Natural killer cell treated with Interleukin-12 subunit alpha and Interleukin-12 subunit beta and Interleukin-15 and Interleukin-18, amount 100 ng/mL, for 72 hours (primary cell): ENCODE results near the gene OTUD3. TPM values are rescaled to one million over a fixed set of nuclear protein-coding genes. Genes with fewer than 3 reads are reported as not detected.

Source experiments
- ATAC-seq, 2 donors: fragments of 150-1000 bp; cut with Tn5 transposase in 1 of 2; sonication (Bioruptor Pico), chemical (Tn5 transposase) in 1 of 2; 2 replicates each; pipeline ENCODE4 v1.10.0; 2021
- DNase-seq: peaks from one replicate; pipeline ENCODE4 v3.0.0; 2022; ENCODE audit warnings: low spot score
- H3K27ac Mint-ChIP-seq, 2 donors: 1 replicate in 1 of 2; 2 replicates in 1 of 2; pipeline ENCODE4 v1.8.0; 2022; ENCODE audit warnings: mixed read lengths in 2 of 2, mild to moderate bottlenecking in 1 of 2, moderate library complexity in 1 of 2
- H3K27me3 Mint-ChIP-seq, 2 donors: 1 replicate in 1 of 2; 2 replicates in 1 of 2; pipeline ENCODE4 v1.8.0; 2022; ENCODE audit warnings: mixed read lengths in 2 of 2
- H3K36me3 Mint-ChIP-seq: one replicate; pipeline ENCODE4 v1.8.0; 2022; ENCODE audit warnings: mixed read lengths
- H3K4me1 Mint-ChIP-seq, 2 donors: 1 replicate in 1 of 2; 2 replicates in 1 of 2; pipeline ENCODE4 v1.8.0; 2022; ENCODE audit warnings: low read depth in 2 of 2, mixed read lengths in 2 of 2, mild to moderate bottlenecking in 1 of 2
- H3K4me3 Mint-ChIP-seq: one replicate; pipeline ENCODE4 v1.8.0; 2022; ENCODE audit warnings: mixed read lengths
- H3K9me3 Mint-ChIP-seq: 2 replicates; pipeline ENCODE4 v1.8.0; 2022; ENCODE audit warnings: mixed read lengths
- total RNA-seq, 2 donors: library from RNA; stranded (reverse); gene quantifications; one replicate each; pipeline ENCODE4 v1.2.3, GENCODE V29; 2022

Gene OTUD3
- total RNA-seq, 2 donors from 2014 or later, result 11.6 to 27.4 TPM

DNA sequence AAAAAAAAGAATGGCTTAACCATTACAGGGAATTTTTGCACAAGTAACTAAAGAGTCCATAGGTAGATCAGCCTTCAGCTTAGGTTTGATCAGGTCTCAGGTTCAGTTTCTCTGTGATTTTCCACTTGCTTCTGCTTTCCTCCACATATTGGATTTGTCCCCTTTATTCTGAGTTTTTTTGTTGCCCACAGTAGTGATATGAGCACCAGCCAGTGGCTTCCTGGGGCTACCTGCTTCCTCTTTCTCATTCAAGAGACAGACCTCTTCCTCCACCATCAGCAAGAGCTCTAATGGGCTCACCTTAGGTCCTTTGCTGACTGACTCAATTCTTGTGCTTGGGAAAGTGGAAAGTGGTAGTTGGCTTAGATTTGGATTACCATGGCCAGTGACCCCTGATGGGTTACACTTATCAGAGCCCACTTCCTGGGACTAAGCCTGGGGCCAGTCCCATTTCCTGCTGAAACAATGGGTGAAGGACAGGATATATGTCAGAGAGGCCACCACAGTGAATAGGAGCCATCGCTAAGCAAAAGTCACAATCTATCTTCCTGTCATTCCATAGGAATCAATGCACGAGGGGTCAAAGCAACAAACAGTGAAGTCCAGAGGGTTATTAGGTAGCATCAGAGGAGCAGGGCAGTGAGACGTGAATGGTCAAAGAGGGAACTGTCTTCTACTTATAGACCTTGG lies 54.0 kb downstream of the OTUD3 start:
- peaks cover 15% of the 10 kb centered on the region for H3K36me3 Mint-ChIP-seq
- H3K27ac Mint-ChIP-seq, result no peak overlapping the region
- H3K4me3 Mint-ChIP-seq, result no peak overlapping the region
- DNase-seq (no peak), ATAC-seq (no peak)
- H3K27me3 Mint-ChIP-seq, result peaks cover 4 to 8% of the 10 kb centered on the region in 2 donors
- H3K9me3 Mint-ChIP-seq, result peaks cover 10% of the 10 kb centered on the region
- H3K4me1 Mint-ChIP-seq, result no peaks in the 10 kb centered on the region

DNA sequence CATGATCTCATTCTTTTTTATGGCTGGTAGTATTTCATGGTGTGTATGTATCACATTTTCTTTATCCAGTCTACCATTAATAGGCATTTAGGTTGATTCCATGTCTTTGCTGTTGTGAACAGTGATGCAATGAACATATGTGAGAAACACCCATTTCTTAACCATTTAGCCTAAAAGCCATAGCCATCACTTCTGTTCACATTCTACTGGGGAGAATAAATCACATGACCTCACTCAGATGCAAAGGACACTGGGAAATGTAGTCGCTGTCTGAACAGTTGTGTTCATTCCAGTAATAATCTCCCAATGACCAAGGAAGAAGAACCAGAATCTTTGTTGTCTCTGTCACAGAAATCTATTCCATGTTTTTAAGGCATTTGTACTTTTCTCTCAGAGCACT lies 56.3 kb downstream of the OTUD3 start:
- Mint-ChIP-seq H3K4me3 (no peak overlapping the region), H3K27ac (no peak overlapping the region), H3K4me1 (no peaks in the 10 kb centered on the region), H3K27me3 (peaks cover 0 to 8% of the 10 kb centered on the region in 2 donors), H3K9me3 (no peaks in the 10 kb centered on the region), H3K36me3 (no peaks in the 10 kb centered on the region)
- ATAC-seq (no peak), DNase-seq (no peak)

DNA sequence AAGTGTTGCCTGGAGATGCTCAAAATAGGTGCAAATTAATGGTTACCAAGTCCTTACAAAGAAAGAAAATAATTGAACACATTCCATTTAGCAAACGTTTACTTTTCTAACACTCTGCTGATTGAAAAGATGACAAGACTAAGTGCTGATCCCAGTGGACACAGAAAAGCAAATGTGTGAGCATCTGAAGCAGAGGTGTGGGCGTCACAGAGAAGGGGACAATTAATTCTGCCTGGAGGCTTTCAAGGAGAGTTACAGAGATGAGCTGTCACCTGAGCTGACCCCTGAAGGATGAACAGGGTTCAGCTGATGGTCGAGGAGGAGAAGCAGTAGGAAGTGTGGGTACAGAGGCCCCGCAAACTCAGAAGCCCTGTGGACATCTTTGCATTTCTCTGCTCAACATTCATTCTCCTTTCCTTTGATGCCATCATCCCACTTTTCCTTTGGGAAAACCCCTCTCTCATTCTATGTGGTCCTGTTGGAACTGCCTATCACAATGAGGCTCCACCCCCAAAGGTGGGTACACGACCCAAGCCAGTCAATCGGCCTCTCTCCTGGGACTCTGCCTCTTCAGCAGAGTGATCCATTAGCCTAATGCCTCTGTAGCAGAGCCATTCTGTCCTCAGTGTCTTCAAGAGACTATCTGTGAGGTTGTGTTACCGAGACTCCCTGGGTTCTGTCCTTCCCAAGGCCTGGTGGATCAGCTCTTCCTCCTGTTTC lies 58.5 kb downstream of the OTUD3 start:
- Mint-ChIP-seq H3K27ac (no peak overlapping the region), H3K27me3 (peaks cover 8 to 15% of the 10 kb centered on the region in 2 donors), H3K9me3 (no peaks in the 10 kb centered on the region), H3K4me3 (no peak overlapping the region), H3K36me3 (no peaks in the 10 kb centered on the region), H3K4me1 (no peaks in the 10 kb centered on the region)
- ATAC-seq (no peak), DNase-seq (no peak)

DNA sequence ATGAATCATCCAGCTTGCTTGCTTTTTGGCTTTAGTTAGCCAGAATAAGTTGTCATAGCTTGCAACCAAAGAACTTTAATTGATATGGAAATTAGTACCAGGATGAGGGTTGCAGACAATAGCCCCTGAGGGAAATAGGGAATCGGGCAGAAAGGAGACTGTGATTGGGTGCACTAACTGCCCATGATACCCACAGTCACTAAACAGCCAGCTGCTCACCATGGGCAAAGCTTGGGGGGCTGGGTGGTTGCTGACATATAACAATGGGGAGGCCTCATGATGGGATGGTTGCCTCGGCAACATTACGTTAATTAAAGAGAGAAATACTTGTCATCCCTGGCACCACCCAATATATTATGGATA lies 59.0 kb downstream of the OTUD3 start:
- Mint-ChIP-seq H3K27ac (no peak overlapping the region), H3K36me3 (no peaks in the 10 kb centered on the region), H3K9me3 (no peaks in the 10 kb centered on the region), H3K27me3 (peaks cover 12 to 14% of the 10 kb centered on the region in 2 donors), H3K4me3 (no peak overlapping the region), H3K4me1 (no peaks in the 10 kb centered on the region)
- ATAC-seq, result no peak
- DNase-seq, result no peak

DNA sequence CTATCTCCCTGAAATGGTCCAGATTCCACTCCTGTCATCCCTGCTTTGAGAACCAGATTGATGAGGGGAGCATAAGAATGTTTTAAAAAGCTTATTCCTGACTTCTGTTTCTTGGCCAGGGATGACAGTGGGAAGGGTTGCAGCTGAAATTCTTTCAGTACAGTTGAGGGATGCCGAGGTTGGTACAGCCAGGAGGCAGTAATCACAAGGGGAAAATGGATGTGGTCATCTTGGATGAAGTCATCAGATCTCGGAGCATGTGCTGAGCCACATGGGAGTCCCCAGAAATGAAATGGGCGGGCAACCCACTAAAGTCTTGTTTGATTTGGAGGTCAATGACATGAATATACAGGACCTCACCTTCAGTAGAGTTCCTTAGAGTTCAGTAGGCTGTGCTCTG lies 59.9 kb downstream of the OTUD3 start:
- no peak for DNase-seq
- Mint-ChIP-seq H3K36me3 (no peaks in the 10 kb centered on the region), H3K27ac (no peak overlapping the region), H3K4me3 (no peak overlapping the region), H3K9me3 (no peaks in the 10 kb centered on the region), H3K27me3 (peaks cover 19 to 21% of the 10 kb centered on the region in 2 donors), H3K4me1 (no peaks in the 10 kb centered on the region)
- no peak for ATAC-seq

DNA sequence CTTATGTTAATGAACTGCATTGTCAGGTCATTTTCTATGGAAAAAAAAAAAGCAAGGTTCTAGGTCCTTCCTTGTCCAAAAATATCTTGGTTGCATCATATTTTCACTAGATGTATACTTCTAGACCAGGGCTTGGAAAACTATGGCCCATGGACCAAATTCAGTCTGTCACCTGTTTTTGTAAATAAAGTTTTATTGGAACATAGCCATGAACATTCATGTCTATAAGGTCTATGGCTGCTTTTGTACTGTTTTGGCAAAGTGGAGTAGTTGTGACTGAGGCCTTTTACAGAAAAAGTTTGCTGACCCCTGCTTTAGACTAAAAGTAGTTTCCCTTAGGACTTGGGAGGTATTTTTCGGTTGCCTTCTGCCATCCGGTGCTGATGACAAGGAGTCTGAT lies 60.5 kb downstream of the OTUD3 start:
- H3K4me3 Mint-ChIP-seq, result no peak overlapping the region
- no peak overlapping the region for H3K27ac Mint-ChIP-seq
- no peak for DNase-seq
- ATAC-seq, result no peak
- H3K36me3 Mint-ChIP-seq, result no peaks in the 10 kb centered on the region
- H3K27me3 Mint-ChIP-seq, result peaks cover 19 to 21% of the 10 kb centered on the region in 2 donors
- no peaks in the 10 kb centered on the region for H3K4me1 Mint-ChIP-seq
- H3K9me3 Mint-ChIP-seq, result no peaks in the 10 kb centered on the region

DNA sequence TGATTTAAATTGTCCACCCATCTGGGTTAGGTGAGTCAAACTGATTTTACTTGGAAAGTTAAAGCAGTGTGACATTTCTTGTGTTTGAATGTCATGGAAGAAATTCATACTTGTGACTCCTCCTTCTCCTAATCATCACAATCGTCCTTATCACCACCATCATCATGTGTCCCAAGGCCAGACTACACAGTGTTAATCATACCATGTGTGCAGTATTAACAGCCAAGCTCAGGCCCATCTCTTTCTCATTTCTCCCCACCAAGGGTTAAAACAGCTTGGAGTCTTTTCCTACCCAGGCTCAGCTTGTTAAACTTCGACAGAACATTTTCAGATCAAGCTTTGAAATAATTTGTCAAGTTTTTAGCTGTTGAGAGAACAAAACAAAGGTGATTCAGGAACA lies 63.7 kb downstream of the OTUD3 start:
- Mint-ChIP-seq H3K4me3 (no peak overlapping the region), H3K27ac (no peak overlapping the region), H3K27me3 (peaks cover 25 to 32% of the 10 kb centered on the region in 2 donors), H3K9me3 (no peaks in the 10 kb centered on the region), H3K4me1 (no peaks in the 10 kb centered on the region), H3K36me3 (no peaks in the 10 kb centered on the region)
- DNase-seq, result no peak
- ATAC-seq, result no peak

DNA sequence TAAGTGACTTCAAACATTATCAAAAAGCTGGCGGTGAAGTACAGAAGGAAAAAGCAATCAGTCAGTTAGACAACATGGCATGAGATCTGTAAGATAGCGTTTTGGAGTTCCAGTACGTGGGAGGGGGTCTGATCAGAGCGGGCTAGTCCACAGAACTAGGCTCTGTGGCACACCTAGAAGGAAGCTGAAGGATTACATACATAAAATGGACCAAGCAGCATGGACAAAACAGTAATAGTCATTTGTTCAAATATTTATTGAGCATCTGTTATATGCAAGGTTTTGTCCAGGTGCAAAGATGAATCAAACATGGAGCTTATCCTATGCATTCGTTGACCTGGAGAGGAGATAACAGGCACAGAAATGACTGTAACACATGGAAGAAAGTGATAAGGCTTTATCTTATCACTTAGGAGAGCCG lies 64.1 kb downstream of the OTUD3 start:
- no peak for ATAC-seq
- Mint-ChIP-seq H3K27ac (no peak overlapping the region), H3K27me3 (peaks cover 26 to 35% of the 10 kb centered on the region in 2 donors), H3K9me3 (no peaks in the 10 kb centered on the region), H3K36me3 (no peaks in the 10 kb centered on the region), H3K4me1 (no peaks in the 10 kb centered on the region), H3K4me3 (no peak overlapping the region)
- no peak for DNase-seq

DNA sequence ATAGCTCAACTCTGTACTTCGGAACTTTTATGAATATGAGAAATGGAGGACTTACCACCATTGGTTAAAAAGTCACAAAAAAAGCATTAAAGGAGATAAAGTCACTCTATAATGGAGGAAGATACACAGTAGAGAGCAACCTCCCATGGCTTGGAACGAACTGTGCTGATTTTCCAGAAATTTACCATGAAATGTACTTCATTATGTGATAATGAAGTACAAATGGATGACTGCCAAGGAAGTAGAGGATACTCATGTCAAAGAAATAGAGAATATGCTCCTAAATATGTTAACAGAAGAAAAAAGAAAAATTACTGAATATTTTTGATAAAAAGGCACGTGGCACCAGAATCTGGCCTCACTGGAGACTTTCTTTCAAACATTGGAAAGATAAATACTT lies 64.8 kb downstream of the OTUD3 start:
- no peak overlapping the region for H3K4me3 Mint-ChIP-seq
- H3K27me3 Mint-ChIP-seq, result peaks cover 28 to 42% of the 10 kb centered on the region in 2 donors
- DNase-seq, result no peak
- H3K4me1 Mint-ChIP-seq, result no peaks in the 10 kb centered on the region
- ATAC-seq, result no peak
- H3K9me3 Mint-ChIP-seq, result no peaks in the 10 kb centered on the region
- no peak overlapping the region for H3K27ac Mint-ChIP-seq
- H3K36me3 Mint-ChIP-seq, result no peaks in the 10 kb centered on the region

DNA sequence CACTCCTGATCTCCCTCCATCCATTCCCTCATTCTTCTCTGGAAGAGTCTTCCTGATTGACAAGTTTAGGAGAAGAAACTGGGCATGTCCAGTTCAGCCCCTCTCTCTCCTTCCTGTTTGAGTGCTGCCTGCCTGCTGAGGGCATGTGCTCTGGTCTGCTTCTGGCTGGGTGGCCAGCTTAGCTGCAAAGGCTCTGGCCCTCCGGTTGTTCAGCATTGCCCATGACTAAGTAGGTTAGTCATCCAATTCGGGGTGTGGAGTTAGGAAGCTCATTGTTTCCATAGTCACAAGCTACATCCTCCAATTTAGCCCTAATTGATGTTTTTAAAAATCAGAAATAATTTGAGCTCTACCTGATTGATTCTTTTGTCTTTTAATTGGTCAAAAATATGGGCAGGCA lies 66.8 kb downstream of the OTUD3 start:
- Mint-ChIP-seq H3K4me3 (no peak overlapping the region), H3K27ac (no peak overlapping the region), H3K9me3 (no peaks in the 10 kb centered on the region), H3K27me3 (peaks cover 39 to 58% of the 10 kb centered on the region in 2 donors), H3K4me1 (no peaks in the 10 kb centered on the region), H3K36me3 (no peaks in the 10 kb centered on the region)
- no peak for DNase-seq
- ATAC-seq, result no peak

DNA sequence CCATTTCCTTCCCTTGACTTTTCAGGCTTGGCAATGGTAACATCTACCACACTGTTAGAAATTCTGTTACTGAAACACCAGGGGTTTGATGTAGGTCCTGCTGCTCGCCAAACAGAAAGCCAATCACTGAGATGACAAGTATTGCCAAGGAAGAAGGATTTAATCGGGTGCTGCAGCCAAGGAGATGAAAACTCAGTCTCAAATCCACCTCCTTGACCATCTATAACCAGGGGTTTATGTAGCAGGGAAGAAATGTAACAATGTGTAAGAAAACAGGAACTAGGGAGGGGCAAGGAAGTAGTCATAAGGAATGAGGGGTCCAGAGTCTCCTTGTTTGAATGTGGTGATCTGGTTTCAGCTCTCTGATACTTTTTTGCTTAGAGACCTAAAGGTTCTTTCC lies 71.9 kb downstream of the OTUD3 start:
- Mint-ChIP-seq H3K36me3 (no peaks in the 10 kb centered on the region), H3K4me1 (no peaks in the 10 kb centered on the region), H3K4me3 (no peak overlapping the region), H3K27me3 (peaks cover 46 to 69% of the 10 kb centered on the region in 2 donors), H3K9me3 (no peaks in the 10 kb centered on the region), H3K27ac (no peak overlapping the region)
- DNase-seq (no peak), ATAC-seq (no peak)

DNA sequence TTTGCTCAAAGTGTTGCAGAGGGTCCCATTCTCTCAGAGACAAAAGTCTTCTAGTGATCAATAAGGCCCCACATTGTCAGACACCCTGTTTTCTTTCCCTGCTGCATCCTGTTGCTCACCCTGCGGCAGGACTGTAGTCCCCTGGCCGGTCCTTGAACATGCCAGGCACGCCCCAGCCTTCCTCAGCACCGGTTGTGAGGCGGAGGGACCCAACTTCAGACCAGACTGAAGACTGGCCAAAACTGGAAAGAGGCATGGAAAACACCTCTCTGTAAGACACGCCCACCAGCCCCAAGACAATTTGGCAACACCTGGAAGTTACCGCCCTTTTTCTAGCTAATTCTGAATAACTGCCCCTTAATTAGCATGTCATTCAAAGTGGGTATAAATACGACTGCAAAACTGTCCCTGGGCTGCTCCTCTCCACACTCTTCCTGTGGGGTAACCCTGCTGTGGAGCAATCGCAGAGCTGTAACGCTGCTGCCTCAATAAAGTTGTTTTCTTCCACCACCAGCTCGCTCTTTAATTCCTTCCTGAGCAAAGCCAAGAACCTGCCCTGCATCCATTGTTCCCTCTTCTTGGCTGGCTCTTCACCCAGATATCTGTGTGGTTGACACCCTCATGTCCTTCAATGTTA lies 73.5 kb downstream of the OTUD3 start:
- Mint-ChIP-seq H3K27me3 (peaks cover 41 to 67% of the 10 kb centered on the region in 2 donors), H3K27ac (no peak overlapping the region), H3K9me3 (no peaks in the 10 kb centered on the region), H3K36me3 (no peaks in the 10 kb centered on the region), H3K4me3 (no peak overlapping the region), H3K4me1 (no peaks in the 10 kb centered on the region)
- DNase-seq (no peak), ATAC-seq (no peak)

DNA sequence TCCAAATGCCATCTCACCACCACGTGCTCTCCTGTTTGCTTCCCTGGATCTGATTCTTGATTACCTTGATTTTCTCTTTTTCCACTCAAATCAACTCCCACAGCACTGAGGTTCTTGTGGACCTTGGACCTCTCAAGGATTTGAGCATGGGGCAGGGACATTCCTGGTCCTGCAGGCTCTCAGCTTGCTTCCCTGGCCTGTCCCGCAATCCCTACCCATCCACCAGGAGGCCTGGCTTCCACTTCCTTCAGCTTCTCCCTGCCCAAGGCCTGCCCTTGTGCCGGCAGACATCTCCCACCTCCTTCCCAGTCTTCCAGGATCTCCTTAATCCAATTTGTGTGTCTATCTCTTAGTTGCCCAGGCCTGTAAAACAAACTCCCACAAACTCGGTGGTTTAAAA lies 75.6 kb downstream of the OTUD3 start:
- no peak overlapping the region for H3K27ac Mint-ChIP-seq
- no peak for DNase-seq
- H3K4me1 Mint-ChIP-seq, result no peaks in the 10 kb centered on the region
- no peak for ATAC-seq
- no peak overlapping the region for H3K4me3 Mint-ChIP-seq
- peaks cover 39 to 57% of the 10 kb centered on the region in 2 donors for H3K27me3 Mint-ChIP-seq
- H3K36me3 Mint-ChIP-seq, result no peaks in the 10 kb centered on the region
- H3K9me3 Mint-ChIP-seq, result no peaks in the 10 kb centered on the region

DNA sequence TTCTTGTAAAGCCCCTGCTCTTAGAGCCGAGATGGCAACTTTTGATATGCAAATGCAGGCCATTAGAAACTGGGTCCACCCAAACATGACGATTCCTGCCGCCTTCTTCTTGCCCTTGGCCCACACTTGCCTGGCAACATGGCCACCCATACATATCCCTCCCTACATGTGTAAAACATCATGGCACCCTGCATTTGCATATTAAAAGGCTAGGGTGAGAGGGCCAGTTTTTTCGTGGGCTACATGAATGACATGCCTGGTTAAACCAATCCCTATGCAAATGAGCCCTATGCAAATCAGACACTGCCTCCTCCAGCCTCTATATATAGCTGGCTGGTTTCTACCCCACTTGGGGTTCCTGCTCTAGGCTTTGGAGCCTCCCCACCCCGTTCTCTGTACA lies 78.4 kb downstream of the OTUD3 start:
- H3K27ac Mint-ChIP-seq, result no peak overlapping the region
- H3K9me3 Mint-ChIP-seq, result no peaks in the 10 kb centered on the region
- H3K36me3 Mint-ChIP-seq, result no peaks in the 10 kb centered on the region
- DNase-seq (no peak), ATAC-seq (no peak)
- no peak overlapping the region for H3K4me3 Mint-ChIP-seq
- no peaks in the 10 kb centered on the region for H3K4me1 Mint-ChIP-seq
- peaks cover 42 to 56% of the 10 kb centered on the region in 2 donors for H3K27me3 Mint-ChIP-seq
